Measurements from ENCODE around the gene FAM124B. TPM values are rescaled to one million over a fixed set of nuclear protein-coding genes. Genes with fewer than 3 reads are reported as not detected.
"Not testable (repeated sequence)": the region's sequence is repeated elsewhere in the genome, so short reads cannot be mapped to it uniquely, and the experiment has no call there.

FAM124B gene
- total and polyA plus RNA-seq, 2 experiments from 2014 or later: 0.17 TPM; not detected in 1

DNA sequence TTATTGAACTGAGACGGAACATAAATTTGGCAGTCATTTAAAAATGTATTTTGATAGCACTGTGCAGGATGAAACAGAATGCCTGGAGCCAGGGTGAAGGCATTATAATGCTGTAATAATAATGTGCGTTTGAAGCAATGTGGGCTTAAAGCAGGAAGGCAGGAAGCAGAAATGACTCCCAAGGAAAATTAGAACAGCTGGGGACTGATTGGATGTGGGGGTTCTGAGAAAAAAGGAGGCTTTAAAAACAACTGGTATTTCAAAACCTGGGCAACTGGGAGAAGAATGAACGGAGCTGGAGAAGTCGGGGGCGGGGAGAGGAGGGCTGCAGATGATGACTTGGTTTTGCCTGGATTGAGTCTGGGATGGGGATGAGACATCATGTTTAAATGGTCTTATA lies 12.6 kb downstream of the FAM124B start:
- no peak for TF ChIP-seq EZH2 (IDR thresholded peaks at IDR 0.05; ENCODE audit: borderline replicate concordance)
- TF ChIP-seq CTCF (IDR thresholded peaks at IDR 0.05; ENCODE audit: poor library complexity): no peak
- TF ChIP-seq EZH2phosphoT487 (IDR thresholded peaks at IDR 0.05; ENCODE audit: low read depth, severe bottlenecking, unreplicated experiment): no peak
- 83% methylated on average over 5 of the region's 5 CpGs for WGBS (ENCODE audit: low lambda C conversion rate, missing lambda C conversion rate)

DNA sequence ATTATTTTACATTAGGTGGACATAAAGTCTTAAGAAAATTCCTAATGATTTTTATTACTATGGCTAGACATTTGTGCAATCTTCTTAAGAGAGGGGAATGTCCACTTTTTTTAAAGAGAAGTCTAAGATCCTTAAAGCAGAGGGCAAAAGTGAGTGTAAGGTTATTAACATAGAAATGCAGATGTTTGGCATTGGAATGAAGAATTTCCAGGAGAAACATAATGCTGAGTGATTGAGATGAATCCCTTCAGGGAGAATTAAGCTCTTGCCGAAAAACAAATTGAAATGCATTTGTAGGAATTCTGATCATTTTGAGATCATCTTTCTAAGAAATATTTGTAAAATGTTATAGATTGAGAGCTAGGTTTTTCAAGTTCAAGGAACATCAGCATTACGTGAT lies 15.0 kb downstream of the FAM124B start:
- TF ChIP-seq EZH2phosphoT487 (IDR thresholded peaks at IDR 0.05; ENCODE audit: low read depth, severe bottlenecking, unreplicated experiment) (no peak), CTCF (IDR thresholded peaks at IDR 0.05; ENCODE audit: poor library complexity) (no peak)
- Histone ChIP-seq H3K4me1 (ENCODE audit: insufficient read depth) (no peaks in the 10 kb centered on the region), H3K36me3 (replicated peaks; ENCODE audit: insufficient read depth, low read depth) (no peaks in the 10 kb centered on the region), H3K79me2 (no peaks in the 10 kb centered on the region), H3K27me3 (no peaks in the 10 kb centered on the region), H3K9me3 (ENCODE audit: low read depth) (no peaks in the 10 kb centered on the region), H3K9me2 (replicated peaks; ENCODE audit: insufficient read depth) (no peaks in the 10 kb centered on the region), H3K27ac (no peak overlapping the region), H3K4me3 (no peak overlapping the region), H3K4me2 (no peak overlapping the region), H4K20me1 (ENCODE audit: insufficient read depth, poor library complexity, severe bottlenecking) (no peaks in the 10 kb centered on the region), H2AFZ (no peak overlapping the region)
- DNase-seq (ENCODE audit: low spot score): no peak
- 73% methylated on average over 2 of the region's 2 CpGs for WGBS (ENCODE audit: low lambda C conversion rate, missing lambda C conversion rate)

More for the DNA sequence above, 12.6 kb downstream of the FAM124B start:
- no peaks in the 10 kb centered on the region for H3K27me3 ChIP-seq
- no peaks in the 10 kb centered on the region for H3K9me2 ChIP-seq (replicated peaks; ENCODE audit: insufficient read depth)
- no peak for DNase-seq (ENCODE audit: low spot score)
- no peaks in the 10 kb centered on the region for H3K79me2 ChIP-seq
- no peaks in the 10 kb centered on the region for H3K4me1 ChIP-seq (ENCODE audit: insufficient read depth)
- H3K36me3 ChIP-seq (replicated peaks; ENCODE audit: insufficient read depth, low read depth): no peaks in the 10 kb centered on the region
- H3K9me3 ChIP-seq (ENCODE audit: low read depth): no peaks in the 10 kb centered on the region
- H3K4me2 ChIP-seq: no peak overlapping the region
- H2AFZ ChIP-seq: no peak overlapping the region
- H4K20me1 ChIP-seq (ENCODE audit: insufficient read depth, poor library complexity, severe bottlenecking): no peaks in the 10 kb centered on the region
- no peak overlapping the region for H3K4me3 ChIP-seq
- H3K27ac ChIP-seq: no peak overlapping the region

- H3K27ac ChIP-seq: no peak overlapping the region
- TF ChIP-seq EZH2phosphoT487 (IDR thresholded peaks at IDR 0.05; ENCODE audit: low read depth, severe bottlenecking, unreplicated experiment) (no peak), EZH2 (IDR thresholded peaks at IDR 0.05; ENCODE audit: borderline replicate concordance) (no peak), CTCF (IDR thresholded peaks at IDR 0.05; ENCODE audit: poor library complexity) (no peak)
- H4K20me1 ChIP-seq (ENCODE audit: insufficient read depth, poor library complexity, severe bottlenecking): no peaks in the 10 kb centered on the region
- no peaks in the 10 kb centered on the region for H3K36me3 ChIP-seq (replicated peaks; ENCODE audit: insufficient read depth, low read depth)
- no peaks in the 10 kb centered on the region for H3K79me2 ChIP-seq
- H3K27me3 ChIP-seq: no peaks in the 10 kb centered on the region
- 89% methylated on average over 9 of the region's 9 CpGs for WGBS (ENCODE audit: low lambda C conversion rate, missing lambda C conversion rate)
- H3K4me2 ChIP-seq: no peak overlapping the region
- H3K9me3 ChIP-seq (ENCODE audit: low read depth): no peaks in the 10 kb centered on the region
- DNase-seq (ENCODE audit: low spot score): no peak
- H2AFZ ChIP-seq: no peak overlapping the region
- H3K4me1 ChIP-seq (ENCODE audit: insufficient read depth): no peaks in the 10 kb centered on the region
- no peaks in the 10 kb centered on the region for H3K9me2 ChIP-seq (replicated peaks; ENCODE audit: insufficient read depth)
- H3K4me3 ChIP-seq: no peak overlapping the region
Measured at GRCh38 chr2:224382973-224383555, 18.8 kb downstream of the FAM124B start.

- not testable (repeated sequence) for H3K36me3 ChIP-seq (replicated peaks; ENCODE audit: insufficient read depth, low read depth); H3K9me2 ChIP-seq (replicated peaks; ENCODE audit: insufficient read depth); H3K4me2 ChIP-seq; H3K4me1 ChIP-seq (ENCODE audit: insufficient read depth); H3K9me3 ChIP-seq (ENCODE audit: low read depth); H3K27ac ChIP-seq; H4K20me1 ChIP-seq (ENCODE audit: insufficient read depth, poor library complexity, severe bottlenecking); H3K4me3 ChIP-seq; H3K79me2 ChIP-seq; H2AFZ ChIP-seq; H3K27me3 ChIP-seq; DNase-seq (ENCODE audit: low spot score)
- WGBS (ENCODE audit: low lambda C conversion rate, missing lambda C conversion rate): 83% methylated on average over 2 of the region's 2 CpGs
Measured at GRCh38 chr2:224382280-224382647, 19.6 kb downstream of the FAM124B start.
